ENCODE data around the gene CDH4. TPM values are rescaled to one million over a fixed set of nuclear protein-coding genes. Genes with fewer than 3 reads are reported as not detected.
A peak's percentile ranks its signal among the peaks of the same experiment; 100 is the strongest.

The CDH4 gene
- total RNA-seq, 1 experiment from 2014 or later: not detected

DNA sequence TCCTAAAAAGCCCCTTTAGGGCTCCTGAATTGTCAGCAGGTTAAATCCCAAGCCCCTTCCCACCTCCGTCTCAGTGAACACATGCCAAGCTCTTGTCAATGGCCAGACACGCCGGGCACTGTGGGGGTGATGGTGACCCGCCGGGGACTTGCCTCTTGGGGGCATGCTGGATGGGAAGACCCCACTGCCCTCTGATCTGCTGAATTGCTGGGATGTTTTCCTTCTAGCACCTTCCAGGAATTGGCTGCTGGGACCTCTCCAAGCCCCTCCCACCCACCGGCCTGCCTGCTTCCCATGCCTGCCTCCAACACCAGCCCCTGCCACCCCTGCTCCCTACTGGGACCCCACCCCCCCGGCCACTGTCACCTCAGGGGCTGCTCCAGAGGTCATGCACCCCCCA lies 345.9 kb downstream of the CDH4 start:
- no TSS peak for BruUV-seq (replicated peaks)

DNA sequence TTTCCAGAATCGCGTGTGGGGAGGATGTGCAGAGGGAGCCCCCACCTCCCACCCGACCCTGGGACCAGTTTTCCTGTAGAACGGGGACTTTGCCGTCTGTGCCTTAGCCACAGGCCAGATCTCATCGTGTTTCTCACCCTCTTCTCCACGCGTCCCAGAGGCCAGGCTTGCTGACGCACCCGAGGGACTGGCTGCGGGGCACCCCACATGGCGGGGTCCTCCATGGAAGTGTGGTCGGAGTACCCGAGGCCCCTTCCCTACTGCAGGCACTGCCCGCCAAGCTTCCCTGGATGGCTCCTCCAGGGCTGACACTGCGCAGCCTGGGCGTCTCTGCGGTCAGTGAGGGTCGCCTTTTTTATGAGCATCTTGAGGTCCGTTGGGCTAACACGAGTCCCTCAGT lies 346.5 kb downstream of the CDH4 start:
- Histone ChIP-seq H3K27me3 (replicated peaks; ENCODE audit: control insufficient read depth, insufficient read depth, low read length) (no peaks in the 10 kb centered on the region), H3K36me3 (ENCODE audit: control insufficient read depth, insufficient read depth, low read length) (no peaks in the 10 kb centered on the region), H3K9me3 (peaks cover 68% of the 10 kb centered on the region), H3K4me3 (ENCODE audit: low read depth, low read length) (no peak overlapping the region), H3K4me1 (no peaks in the 10 kb centered on the region)
- H3K9me3 Mint-ChIP-seq (ENCODE audit: unreplicated experiment): peaks cover 38% of the 10 kb centered on the region
- no TSS peak for BruUV-seq (replicated peaks)
- no peaks in the 10 kb centered on the region for H3K4me1 Mint-ChIP-seq (ENCODE audit: low read depth, unreplicated experiment)
- TF ChIP-seq, protein P1, sequence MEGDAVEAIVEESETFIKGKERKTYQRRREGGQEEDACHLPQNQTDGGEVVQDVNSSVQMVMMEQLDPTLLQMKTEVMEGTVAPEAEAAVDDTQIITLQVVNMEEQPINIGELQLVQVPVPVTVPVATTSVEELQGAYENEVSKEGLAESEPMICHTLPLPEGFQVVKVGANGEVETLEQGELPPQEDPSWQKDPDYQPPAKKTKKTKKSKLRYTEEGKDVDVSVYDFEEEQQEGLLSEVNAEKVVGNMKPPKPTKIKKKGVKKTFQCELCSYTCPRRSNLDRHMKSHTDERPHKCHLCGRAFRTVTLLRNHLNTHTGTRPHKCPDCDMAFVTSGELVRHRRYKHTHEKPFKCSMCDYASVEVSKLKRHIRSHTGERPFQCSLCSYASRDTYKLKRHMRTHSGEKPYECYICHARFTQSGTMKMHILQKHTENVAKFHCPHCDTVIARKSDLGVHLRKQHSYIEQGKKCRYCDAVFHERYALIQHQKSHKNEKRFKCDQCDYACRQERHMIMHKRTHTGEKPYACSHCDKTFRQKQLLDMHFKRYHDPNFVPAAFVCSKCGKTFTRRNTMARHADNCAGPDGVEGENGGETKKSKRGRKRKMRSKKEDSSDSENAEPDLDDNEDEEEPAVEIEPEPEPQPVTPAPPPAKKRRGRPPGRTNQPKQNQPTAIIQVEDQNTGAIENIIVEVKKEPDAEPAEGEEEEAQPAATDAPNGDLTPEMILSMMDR (IDR thresholded peaks at IDR 0.05; ENCODE audit: insufficient read depth in 1 of 2, low read depth in 1 of 2, low read length in 1 of 2, severe bottlenecking in 1 of 2, unreplicated experiment in 1 of 2): no peak
- no peak overlapping the region for H3K4me3 Mint-ChIP-seq (ENCODE audit: unreplicated experiment)
- POLR2A ChIA-PET: no interaction called here
- CTCF ChIA-PET: no interaction called here
- H3K36me3 Mint-ChIP-seq (ENCODE audit: insufficient read depth, unreplicated experiment): peaks cover 5% of the 10 kb centered on the region
- no peak for DNase-seq
- peaks cover 8% of the 10 kb centered on the region for H3K27me3 Mint-ChIP-seq (ENCODE audit: insufficient read depth, unreplicated experiment)
- no peak overlapping the region for H3K27ac Mint-ChIP-seq (ENCODE audit: unreplicated experiment)
- intact Hi-C loops (cut with micrococcal nuclease; ENCODE audit: unreplicated experiment): no loop called here

More for the DNA sequence above, 345.9 kb downstream of the CDH4 start:
- Histone ChIP-seq H3K27me3 (replicated peaks; ENCODE audit: control insufficient read depth, insufficient read depth, low read length) (no peaks in the 10 kb centered on the region), H3K4me3 (ENCODE audit: low read depth, low read length) (no peak overlapping the region), H3K4me1 (no peaks in the 10 kb centered on the region), H3K36me3 (ENCODE audit: control insufficient read depth, insufficient read depth, low read length) (no peaks in the 10 kb centered on the region), H3K9me3 (peaks cover 68% of the 10 kb centered on the region)
- ChIA-PET POLR2A (no interaction called here), CTCF (no interaction called here)
- TF ChIP-seq, protein P1 (IDR thresholded peaks at IDR 0.05; ENCODE audit: insufficient read depth in 1 of 2, low read depth in 1 of 2, low read length in 1 of 2, severe bottlenecking in 1 of 2, unreplicated experiment in 1 of 2): no peak
- Mint-ChIP-seq H3K4me3 (ENCODE audit: unreplicated experiment) (no peak overlapping the region), H3K27ac (ENCODE audit: unreplicated experiment) (no peak overlapping the region), H3K4me1 (ENCODE audit: low read depth, unreplicated experiment) (no peaks in the 10 kb centered on the region), H3K36me3 (ENCODE audit: insufficient read depth, unreplicated experiment) (peaks cover 5% of the 10 kb centered on the region), H3K27me3 (ENCODE audit: insufficient read depth, unreplicated experiment) (peaks cover 8% of the 10 kb centered on the region), H3K9me3 (ENCODE audit: unreplicated experiment) (peaks cover 38% of the 10 kb centered on the region)
- DNase-seq: no peak
- intact Hi-C loops (cut with micrococcal nuclease; ENCODE audit: unreplicated experiment): no loop called here

GRCh38 chr20:61599061-61599531 lies 347.0 kb downstream of the CDH4 start:
- Mint-ChIP-seq H3K9me3 (ENCODE audit: unreplicated experiment) (peaks cover 36% of the 10 kb centered on the region), H3K27me3 (ENCODE audit: insufficient read depth, unreplicated experiment) (peaks cover 8% of the 10 kb centered on the region), H3K36me3 (ENCODE audit: insufficient read depth, unreplicated experiment) (peaks cover 5% of the 10 kb centered on the region), H3K4me1 (ENCODE audit: low read depth, unreplicated experiment) (no peaks in the 10 kb centered on the region), H3K4me3 (ENCODE audit: unreplicated experiment) (no peak overlapping the region), H3K27ac (ENCODE audit: unreplicated experiment) (no peak overlapping the region)
- ChIA-PET POLR2A (no interaction called here), CTCF (no interaction called here)
- Histone ChIP-seq H3K9me3 (peaks cover 72% of the 10 kb centered on the region), H3K4me1 (no peaks in the 10 kb centered on the region), H3K36me3 (ENCODE audit: control insufficient read depth, insufficient read depth, low read length) (no peaks in the 10 kb centered on the region), H3K4me3 (ENCODE audit: low read depth, low read length) (no peak overlapping the region), H3K27me3 (replicated peaks; ENCODE audit: control insufficient read depth, insufficient read depth, low read length) (no peaks in the 10 kb centered on the region)
- no peak for DNase-seq
- TF ChIP-seq, protein P1 (IDR thresholded peaks at IDR 0.05; ENCODE audit: insufficient read depth in 1 of 2, low read depth in 1 of 2, low read length in 1 of 2, severe bottlenecking in 1 of 2, unreplicated experiment in 1 of 2): peak in 1 of 2 experiments; percentile 29
- intact Hi-C loops (cut with micrococcal nuclease; ENCODE audit: unreplicated experiment): no loop called here
- BruUV-seq (replicated peaks): no TSS peak
